Measurements from ENCODE around the gene CCDC54.

The CCDC54 gene

DNA sequence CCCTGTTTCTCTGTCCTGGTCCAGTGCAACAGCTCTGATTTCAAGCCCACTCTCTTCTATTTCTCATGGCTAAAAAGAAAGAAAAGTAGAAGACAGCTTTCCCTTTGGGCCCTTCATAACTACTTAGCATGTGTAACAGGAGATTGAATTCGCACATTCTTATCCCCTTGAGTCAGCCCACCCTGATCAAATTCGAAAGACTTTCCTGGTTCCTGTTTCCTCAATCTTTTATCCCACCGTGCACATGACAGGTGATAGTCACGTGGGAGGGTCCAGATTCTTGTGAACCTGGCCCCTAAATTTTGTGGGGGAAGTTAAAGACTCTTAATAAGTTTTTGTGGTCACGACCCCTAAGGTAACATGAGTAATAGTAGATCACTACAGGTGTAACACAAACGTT, 4.7 kb upstream of the CCDC54 start:
- TF ChIP-seq, protein P1, sequence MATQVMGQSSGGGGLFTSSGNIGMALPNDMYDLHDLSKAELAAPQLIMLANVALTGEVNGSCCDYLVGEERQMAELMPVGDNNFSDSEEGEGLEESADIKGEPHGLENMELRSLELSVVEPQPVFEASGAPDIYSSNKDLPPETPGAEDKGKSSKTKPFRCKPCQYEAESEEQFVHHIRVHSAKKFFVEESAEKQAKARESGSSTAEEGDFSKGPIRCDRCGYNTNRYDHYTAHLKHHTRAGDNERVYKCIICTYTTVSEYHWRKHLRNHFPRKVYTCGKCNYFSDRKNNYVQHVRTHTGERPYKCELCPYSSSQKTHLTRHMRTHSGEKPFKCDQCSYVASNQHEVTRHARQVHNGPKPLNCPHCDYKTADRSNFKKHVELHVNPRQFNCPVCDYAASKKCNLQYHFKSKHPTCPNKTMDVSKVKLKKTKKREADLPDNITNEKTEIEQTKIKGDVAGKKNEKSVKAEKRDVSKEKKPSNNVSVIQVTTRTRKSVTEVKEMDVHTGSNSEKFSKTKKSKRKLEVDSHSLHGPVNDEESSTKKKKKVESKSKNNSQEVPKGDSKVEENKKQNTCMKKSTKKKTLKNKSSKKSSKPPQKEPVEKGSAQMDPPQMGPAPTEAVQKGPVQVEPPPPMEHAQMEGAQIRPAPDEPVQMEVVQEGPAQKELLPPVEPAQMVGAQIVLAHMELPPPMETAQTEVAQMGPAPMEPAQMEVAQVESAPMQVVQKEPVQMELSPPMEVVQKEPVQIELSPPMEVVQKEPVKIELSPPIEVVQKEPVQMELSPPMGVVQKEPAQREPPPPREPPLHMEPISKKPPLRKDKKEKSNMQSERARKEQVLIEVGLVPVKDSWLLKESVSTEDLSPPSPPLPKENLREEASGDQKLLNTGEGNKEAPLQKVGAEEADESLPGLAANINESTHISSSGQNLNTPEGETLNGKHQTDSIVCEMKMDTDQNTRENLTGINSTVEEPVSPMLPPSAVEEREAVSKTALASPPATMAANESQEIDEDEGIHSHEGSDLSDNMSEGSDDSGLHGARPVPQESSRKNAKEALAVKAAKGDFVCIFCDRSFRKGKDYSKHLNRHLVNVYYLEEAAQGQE (IDR thresholded peaks at IDR 0.05; ENCODE audit: low read depth): no peak
- TF ChIP-seq CREB1 (IDR thresholded peaks at IDR 0.05; ENCODE audit: low read depth) (no peak), RAD21 (IDR thresholded peaks at IDR 0.05; ENCODE audit: low read depth) (no peak), TAF1 (IDR thresholded peaks at IDR 0.05; ENCODE audit: low read depth) (no peak)

DNA sequence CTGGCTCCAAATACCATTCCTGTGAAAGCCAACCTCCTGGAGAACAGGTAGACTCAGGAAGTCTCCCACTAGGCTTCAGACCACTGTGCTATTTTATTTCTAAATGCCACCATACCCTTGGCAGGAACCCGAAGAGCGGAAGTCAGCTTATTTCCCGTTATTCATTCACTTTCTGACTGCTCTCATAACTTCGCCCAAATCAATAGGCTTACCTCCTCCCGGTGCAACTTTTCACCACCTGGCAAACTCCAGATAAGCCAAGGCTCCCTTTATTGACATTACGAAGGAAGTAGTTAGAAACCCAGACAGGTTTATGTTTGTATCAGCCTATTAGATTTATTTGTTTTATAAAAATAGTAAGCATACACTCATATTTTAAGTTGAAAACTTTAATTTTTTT, 3.3 kb upstream of the CCDC54 start:
- TF ChIP-seq TEAD4 (IDR thresholded peaks at IDR 0.05): no peak
- no peak for TF ChIP-seq YY1 (IDR thresholded peaks at IDR 0.05; ENCODE audit: low read depth)
- no peak for TF ChIP-seq TCF12 (IDR thresholded peaks at IDR 0.05; ENCODE audit: low read depth)
- TF ChIP-seq, protein P2, sequence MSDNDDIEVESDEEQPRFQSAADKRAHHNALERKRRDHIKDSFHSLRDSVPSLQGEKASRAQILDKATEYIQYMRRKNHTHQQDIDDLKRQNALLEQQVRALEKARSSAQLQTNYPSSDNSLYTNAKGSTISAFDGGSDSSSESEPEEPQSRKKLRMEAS (IDR thresholded peaks at IDR 0.05): no peak
- no peak for TF ChIP-seq ZBTB7A (IDR thresholded peaks at IDR 0.05; ENCODE audit: low read depth)
- TF ChIP-seq, protein P3, sequence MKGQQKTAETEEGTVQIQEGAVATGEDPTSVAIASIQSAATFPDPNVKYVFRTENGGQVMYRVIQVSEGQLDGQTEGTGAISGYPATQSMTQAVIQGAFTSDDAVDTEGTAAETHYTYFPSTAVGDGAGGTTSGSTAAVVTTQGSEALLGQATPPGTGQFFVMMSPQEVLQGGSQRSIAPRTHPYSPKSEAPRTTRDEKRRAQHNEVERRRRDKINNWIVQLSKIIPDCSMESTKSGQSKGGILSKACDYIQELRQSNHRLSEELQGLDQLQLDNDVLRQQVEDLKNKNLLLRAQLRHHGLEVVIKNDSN (IDR thresholded peaks at IDR 0.05): no peak
- no peak for TF ChIP-seq NFIC (IDR thresholded peaks at IDR 0.05)
- no peak for TF ChIP-seq FOXM1 (IDR thresholded peaks at IDR 0.05; ENCODE audit: borderline replicate concordance, low read depth)
- no peak for TF ChIP-seq CEBPB (IDR thresholded peaks at IDR 0.05)
- TF ChIP-seq, protein P1 (IDR thresholded peaks at IDR 0.05; ENCODE audit: low read depth): no peak
- TF ChIP-seq TAF1 (IDR thresholded peaks at IDR 0.05; ENCODE audit: low read depth): no peak
- TF ChIP-seq EGR1 (IDR thresholded peaks at IDR 0.05): no peak
- TF ChIP-seq RAD21 (IDR thresholded peaks at IDR 0.05; ENCODE audit: low read depth): no peak
- no peak for TF ChIP-seq CREB1 (IDR thresholded peaks at IDR 0.05; ENCODE audit: low read depth)
- TF ChIP-seq EP300 (IDR thresholded peaks at IDR 0.05; ENCODE audit: borderline replicate concordance): no peak

DNA sequence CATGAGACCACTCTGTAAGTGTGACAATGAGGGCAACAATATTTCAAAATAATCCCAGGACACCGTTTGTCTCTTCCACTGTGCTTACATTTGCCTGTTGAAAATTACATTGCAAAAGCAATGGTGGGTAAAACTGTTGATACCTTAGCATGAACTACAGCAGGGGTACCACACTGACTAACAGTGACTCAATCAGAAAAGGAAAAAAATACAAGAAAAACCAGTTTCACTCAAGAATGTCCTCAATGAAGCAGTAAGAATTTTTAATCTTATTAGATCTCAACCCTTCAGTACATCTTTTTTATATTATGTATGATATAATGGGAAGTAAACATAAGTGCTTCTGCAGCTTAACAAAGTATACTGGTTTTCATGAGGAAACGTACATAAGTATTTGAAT, 1.6 kb upstream of the CCDC54 start:
- TF ChIP-seq, protein P1 (IDR thresholded peaks at IDR 0.05; ENCODE audit: low read depth): no peak
- TF ChIP-seq, protein P2 (IDR thresholded peaks at IDR 0.05): no peak
- TF ChIP-seq EGR1 (IDR thresholded peaks at IDR 0.05): no peak

DNA sequence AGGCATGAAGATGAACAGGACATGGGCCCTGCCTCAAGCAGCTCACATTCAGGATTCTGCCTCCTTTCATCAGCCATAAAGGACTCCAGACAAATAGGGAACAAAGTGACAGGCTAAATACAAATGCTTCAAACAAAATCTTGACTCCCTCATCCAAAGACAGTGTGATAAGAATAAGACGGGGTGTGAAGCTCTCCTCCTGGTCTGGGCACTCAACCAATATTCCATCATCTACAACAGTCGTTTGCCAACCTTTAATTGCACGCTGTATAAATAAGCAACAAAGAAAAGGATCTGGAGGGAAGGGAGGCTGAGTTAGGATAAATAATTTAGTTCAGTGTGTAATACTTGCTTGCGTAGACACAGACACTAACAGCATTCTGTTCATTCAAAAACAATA, 5.4 kb downstream of the CCDC54 start:
- TF ChIP-seq RAD21 (IDR thresholded peaks at IDR 0.05; ENCODE audit: low read depth) (no peak), ZBTB7A (IDR thresholded peaks at IDR 0.05; ENCODE audit: low read depth) (no peak), TAF1 (IDR thresholded peaks at IDR 0.05; ENCODE audit: low read depth) (no peak)

DNA sequence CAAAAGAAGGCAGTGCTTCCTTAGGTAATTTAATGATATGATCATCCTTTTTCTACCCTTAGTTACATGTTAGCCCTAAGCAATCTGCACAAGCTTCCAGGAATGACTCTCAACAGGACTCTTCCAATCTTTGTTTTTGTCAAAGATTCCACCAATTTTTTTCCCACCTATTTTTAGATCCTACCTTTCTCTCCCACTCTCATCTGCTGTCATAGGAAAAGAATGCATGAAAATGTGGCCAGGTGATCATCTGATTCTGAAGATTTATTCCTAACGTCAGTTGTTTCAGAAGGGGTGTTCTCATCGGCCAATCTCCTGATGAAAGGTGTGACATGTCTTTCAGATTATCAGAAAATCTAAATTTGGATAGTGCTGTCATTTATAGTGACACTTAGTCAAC, 7.2 kb downstream of the CCDC54 start:
- TF ChIP-seq, protein P2 (IDR thresholded peaks at IDR 0.05): no peak
- TF ChIP-seq, protein P1 (IDR thresholded peaks at IDR 0.05; ENCODE audit: low read depth): no peak
- TF ChIP-seq, protein P3 (IDR thresholded peaks at IDR 0.05): no peak
- TF ChIP-seq ZBTB7A (IDR thresholded peaks at IDR 0.05; ENCODE audit: low read depth) (no peak), RAD21 (IDR thresholded peaks at IDR 0.05; ENCODE audit: low read depth) (no peak), EGR1 (IDR thresholded peaks at IDR 0.05) (no peak), TCF12 (IDR thresholded peaks at IDR 0.05; ENCODE audit: low read depth) (no peak), TAF1 (IDR thresholded peaks at IDR 0.05; ENCODE audit: low read depth) (no peak), EP300 (IDR thresholded peaks at IDR 0.05; ENCODE audit: borderline replicate concordance) (no peak), CREB1 (IDR thresholded peaks at IDR 0.05; ENCODE audit: low read depth) (no peak), NFIC (IDR thresholded peaks at IDR 0.05) (no peak), TEAD4 (IDR thresholded peaks at IDR 0.05) (no peak)

All from Ishikawa (cell line).